GM12891 (cell line): Measurements from ENCODE around the gene CBX5.

Experiments
- PAX5 ChIP-seq: IDR thresholded peaks from 2 replicates; pipeline ENCODE4 v1.6.1; 2011; ENCODE audit warnings: low read length, moderate library complexity, mild to moderate bottlenecking; ENCODE audit not compliant: insufficient read depth, severe bottlenecking
- POLR2A ChIP-seq: IDR thresholded peaks from 2 replicates; pipeline ENCODE4 v1.6.1; 2011; ENCODE audit warnings: low read depth, low read length, control low read depth
- POLR2AphosphoS5 ChIP-seq: IDR thresholded peaks from 2 replicates; pipeline ENCODE4 v1.6.1; 2011; ENCODE audit warnings: low read depth, low read length, control low read depth
- POU2F2 ChIP-seq: IDR thresholded peaks from 2 replicates; pipeline ENCODE4 v1.6.1; 2011; ENCODE audit warnings: low read depth, mild to moderate bottlenecking, control low read depth, low read length, moderate library complexity
- SPI1 ChIP-seq: IDR thresholded peaks from 2 replicates; pipeline ENCODE4 v1.6.1; 2011; ENCODE audit warnings: low read depth, low read length, control low read depth
- TAF1 ChIP-seq: IDR thresholded peaks from 2 replicates; pipeline ENCODE4 v1.6.1; 2011; ENCODE audit warnings: low read depth, low read length, control low read depth

DNA sequence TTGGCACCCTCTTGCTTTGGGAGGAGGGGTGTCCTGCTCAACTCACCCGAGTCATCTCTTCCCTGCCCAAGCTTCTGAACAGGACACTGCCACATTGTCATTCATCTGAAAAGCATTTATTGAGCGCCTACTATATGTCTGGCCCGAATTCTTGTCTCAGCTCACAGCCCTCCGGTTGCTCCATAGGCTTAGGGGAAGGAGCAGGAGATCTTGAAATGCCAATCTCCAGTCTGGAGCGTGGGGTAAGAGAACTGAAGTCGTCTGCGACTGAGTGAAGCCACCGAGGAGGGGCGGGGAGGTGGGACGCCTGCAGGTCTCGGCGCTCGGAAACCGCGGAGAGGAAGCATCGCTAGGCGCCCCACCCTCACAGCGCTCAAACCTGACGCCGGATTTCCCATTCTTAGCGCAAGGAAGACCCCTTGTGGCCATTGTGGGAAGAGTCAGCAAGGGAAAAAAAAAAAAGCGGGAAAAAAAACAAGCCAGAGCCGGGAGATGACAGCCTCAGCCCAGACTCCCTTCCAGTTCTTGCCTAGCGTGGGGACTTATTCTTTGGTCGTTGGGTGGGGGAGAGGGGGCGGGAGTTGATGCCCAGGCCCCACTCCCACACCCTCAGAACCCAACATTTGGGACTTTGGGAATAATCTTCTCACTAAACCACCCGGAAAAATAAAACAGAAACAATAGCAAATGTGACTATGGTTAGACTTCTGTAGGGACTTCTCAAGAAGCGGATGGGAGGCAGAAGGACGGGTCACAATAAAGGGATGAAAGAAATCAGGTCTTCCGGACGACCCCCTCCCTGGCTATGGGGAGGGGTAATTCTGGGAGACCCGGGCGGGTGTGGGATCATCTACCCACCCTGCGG, 62.9 kb downstream of the CBX5 start:
- TF ChIP-seq POLR2AphosphoS5 = no peak
- TF ChIP-seq POLR2A = no peak
- TF ChIP-seq SPI1 = peak; percentile 34; the same call in 1 of the 2 replicates
- TF ChIP-seq TAF1 = no peak
- TF ChIP-seq PAX5 = no peak
- TF ChIP-seq POU2F2 = no peak
